Measurements from ENCODE around the gene SLC25A47. TPM values are rescaled to one million over a fixed set of nuclear protein-coding genes. Genes with fewer than 3 reads are reported as not detected.

Gene SLC25A47
- total RNA-seq, 1 experiment from 2014 or later: 0.18 TPM

- DNase-seq (ENCODE audit: low spot score): peak; percentile 92
Measured at GRCh38 chr14:100375963-100376735, 53.0 kb downstream of the SLC25A47 start, which contains the start of gene WDR25. WDR25 (plus strand) TSS chr14:100376485.

GRCh38 chr14:100376751-100377171, 53.6 kb downstream of the SLC25A47 start:
- DNase-seq (ENCODE audit: low spot score): peak; percentile 19

Small RNA genes lying within 50 kb of the gene (small RNA-seq; reads per million reads assigned to genes)
- gene AL157871.3: not detected
- gene MIR345: 0.57 reads per million
- not detected for gene RN7SL523P

Other genes with a start within 250 kb of the SLC25A47 start
- gene DEGS2, start 163.7 kb upstream of the SLC25A47 start, total RNA-seq (2014; rRNA removed; shearing (Covaris generic)): 87.3 and 94.2 TPM in 2 replicates
- 62.7 and 63.2 TPM in 2 replicates for gene YY1, start 84.2 kb upstream of the SLC25A47 start, total RNA-seq (2014; rRNA removed; shearing (Covaris generic))
- gene SLC25A29, start 16.9 kb upstream of the SLC25A47 start, total RNA-seq (2014; rRNA removed; shearing (Covaris generic)): 57.4 and 63.3 TPM in 2 replicates
- 7.3 and 11.4 TPM in 2 replicates for gene WDR25, start 53.1 kb downstream of the SLC25A47 start, total RNA-seq (2014; rRNA removed; shearing (Covaris generic))

Data from HT-29 (cell line).